Left ventricle myocardium inferior (tissue), 1 donor: ENCODE data around the gene ADAMTS7. TPM values are rescaled to one million over a fixed set of nuclear protein-coding genes. Genes with fewer than 3 reads are reported as not detected.
A peak's percentile ranks its signal among the peaks of the same experiment; 100 is the strongest.
"Not testable (repeated sequence)": the region's sequence is repeated elsewhere in the genome, so short reads cannot be mapped to it uniquely, and the experiment has no call there.

Experiments
- DNase-seq: peaks from one replicate; pipeline ENCODE4 v3.0.0-alpha.2; 2020
- H3K27ac ChIP-seq: fragments of 200-600 bp; replicated peaks from 2 replicates; pipeline ENCODE4 v1.8.0; 2021
- H3K27me3 ChIP-seq: fragments of 200-600 bp; 2 replicates; pipeline ENCODE4 v1.8.0; 2021; ENCODE audit warnings: low read depth
- H3K36me3 ChIP-seq: fragments of 200-600 bp; 2 replicates; pipeline ENCODE4 v1.8.0; 2021
- H3K4me1 ChIP-seq: fragments of 200-600 bp; 2 replicates; pipeline ENCODE4 v1.8.0; 2021
- H3K4me3 ChIP-seq: fragments of 200-600 bp; 2 replicates; pipeline ENCODE4 v1.8.0; 2021; ENCODE audit warnings: mild to moderate bottlenecking, moderate library complexity
- H3K9me3 ChIP-seq: fragments of 200-600 bp; replicated peaks from 2 replicates; pipeline ENCODE4 v1.8.0; 2021
- intact Hi-C: fragments of 100-400 bp; cut with micrococcal nuclease; formaldehyde crosslinking; loops from one replicate; pipeline ENCODE4 v1.11.0; 2022
- total RNA-seq: library from RNA; stranded (reverse); fragmentation: NEBNext Ultra II Directional; extraction: Animal tissue kit (Norgen Biotek cat#: 25700); gene quantifications from one replicate; pipeline ENCODE4 v1.2.1, GENCODE V29; 2021
- TF ChIP-seq, protein P1 (sequence below): fragments of 200-600 bp; IDR thresholded peaks from 2 replicates; pipeline ENCODE4 v1.8.0; 2021; ENCODE audit warnings: antibody characterized with exemption, mild to moderate bottlenecking, borderline replicate concordance
- donor health status: DM: no; HTN: yes; CAD: no; lungs with severe emphysema.

Gene ADAMTS7
- total RNA-seq, 1 donor from 2014 or later: 24.2 TPM

DNA sequence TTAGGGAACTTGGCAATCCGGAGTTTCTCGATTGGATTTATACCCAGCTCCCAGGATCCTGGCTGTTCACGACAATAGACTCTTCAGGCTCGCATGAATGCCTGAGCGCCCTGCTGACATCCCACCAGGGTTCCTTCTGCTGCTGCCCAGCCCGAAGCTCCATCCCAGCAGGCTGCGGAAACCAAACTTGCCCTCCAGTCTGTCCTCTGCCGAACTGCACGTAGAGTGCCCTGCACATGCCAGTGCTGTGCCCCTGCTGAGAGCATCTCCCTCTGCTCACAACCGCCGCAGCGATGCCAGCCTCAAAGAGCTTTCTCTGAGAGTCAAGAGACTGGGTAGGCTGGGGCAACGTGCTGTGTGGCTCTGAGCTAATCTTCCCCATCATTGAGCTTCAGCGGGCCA is 6.9 kb downstream of the ADAMTS7 start:
- peaks cover 26% of the 10 kb centered on the region for H3K4me1 ChIP-seq
- TF ChIP-seq, protein P1, sequence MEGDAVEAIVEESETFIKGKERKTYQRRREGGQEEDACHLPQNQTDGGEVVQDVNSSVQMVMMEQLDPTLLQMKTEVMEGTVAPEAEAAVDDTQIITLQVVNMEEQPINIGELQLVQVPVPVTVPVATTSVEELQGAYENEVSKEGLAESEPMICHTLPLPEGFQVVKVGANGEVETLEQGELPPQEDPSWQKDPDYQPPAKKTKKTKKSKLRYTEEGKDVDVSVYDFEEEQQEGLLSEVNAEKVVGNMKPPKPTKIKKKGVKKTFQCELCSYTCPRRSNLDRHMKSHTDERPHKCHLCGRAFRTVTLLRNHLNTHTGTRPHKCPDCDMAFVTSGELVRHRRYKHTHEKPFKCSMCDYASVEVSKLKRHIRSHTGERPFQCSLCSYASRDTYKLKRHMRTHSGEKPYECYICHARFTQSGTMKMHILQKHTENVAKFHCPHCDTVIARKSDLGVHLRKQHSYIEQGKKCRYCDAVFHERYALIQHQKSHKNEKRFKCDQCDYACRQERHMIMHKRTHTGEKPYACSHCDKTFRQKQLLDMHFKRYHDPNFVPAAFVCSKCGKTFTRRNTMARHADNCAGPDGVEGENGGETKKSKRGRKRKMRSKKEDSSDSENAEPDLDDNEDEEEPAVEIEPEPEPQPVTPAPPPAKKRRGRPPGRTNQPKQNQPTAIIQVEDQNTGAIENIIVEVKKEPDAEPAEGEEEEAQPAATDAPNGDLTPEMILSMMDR: no peak
- no peaks in the 10 kb centered on the region for H3K27me3 ChIP-seq
- intact Hi-C loops: no loop called here
- no peak overlapping the region for H3K4me3 ChIP-seq
- H3K36me3 ChIP-seq: peaks cover 9% of the 10 kb centered on the region
- H3K27ac ChIP-seq: peak overlapping the region; percentile 70
- peaks cover 9% of the 10 kb centered on the region for H3K9me3 ChIP-seq
- peak; percentile 54 for DNase-seq

GRCh38 chr15:78800806-78801205 is 10.5 kb downstream of the ADAMTS7 start:
- Histone ChIP-seq H3K9me3 (no peaks in the 10 kb centered on the region), H3K4me3 (no peak overlapping the region), H3K36me3 (peaks cover 24% of the 10 kb centered on the region), H3K27me3 (no peaks in the 10 kb centered on the region), H3K27ac (no peak overlapping the region), H3K4me1 (peaks cover 29% of the 10 kb centered on the region)
- TF ChIP-seq, protein P1: no peak
- intact Hi-C loops: no loop called here
- DNase-seq: no peak

GRCh38 chr15:78800189-78800588 is 11.1 kb downstream of the ADAMTS7 start:
- DNase-seq: no peak
- no peak overlapping the region for H3K4me3 ChIP-seq
- H3K36me3 ChIP-seq: peaks cover 30% of the 10 kb centered on the region
- no peaks in the 10 kb centered on the region for H3K9me3 ChIP-seq
- TF ChIP-seq, protein P1: no peak
- H3K27ac ChIP-seq: no peak overlapping the region
- peaks cover 29% of the 10 kb centered on the region for H3K4me1 ChIP-seq
- no peaks in the 10 kb centered on the region for H3K27me3 ChIP-seq
- intact Hi-C loops: no loop called here

- Histone ChIP-seq H3K36me3 (peaks cover 37% of the 10 kb centered on the region), H3K4me1 (peaks cover 19% of the 10 kb centered on the region)
- DNase-seq, H3K27ac ChIP-seq, H3K9me3 ChIP-seq, intact Hi-C loops, H3K4me3 ChIP-seq, H3K27me3 ChIP-seq: not testable (repeated sequence)
Observed at GRCh38 chr15:78799102-78799501, 12.2 kb downstream of the ADAMTS7 start.

- H3K9me3 ChIP-seq, H3K4me3 ChIP-seq, H3K27me3 ChIP-seq, intact Hi-C loops: not testable (repeated sequence)
- Histone ChIP-seq H3K36me3 (peaks cover 36% of the 10 kb centered on the region), H3K27ac (peak overlapping the region; percentile 57), H3K4me1 (peaks cover 15% of the 10 kb centered on the region)
- peak; percentile 36 for DNase-seq
Observed at GRCh38 chr15:78798355-78798754, 12.9 kb downstream of the ADAMTS7 start.

- intact Hi-C loops: no loop called here
- no peaks in the 10 kb centered on the region for H3K27me3 ChIP-seq
- no peaks in the 10 kb centered on the region for H3K9me3 ChIP-seq
- H3K4me3 ChIP-seq: no peak overlapping the region
- peak overlapping the region; percentile 57 for H3K27ac ChIP-seq
- peaks cover 15% of the 10 kb centered on the region for H3K4me1 ChIP-seq
- H3K36me3 ChIP-seq: peaks cover 35% of the 10 kb centered on the region
- no peak for DNase-seq
- TF ChIP-seq, protein P1: no peak
Observed at GRCh38 chr15:78797951-78798350, 13.3 kb downstream of the ADAMTS7 start.

GRCh38 chr15:78796510-78796909 is 14.8 kb downstream of the ADAMTS7 start:
- Histone ChIP-seq H3K4me1 (peaks cover 21% of the 10 kb centered on the region), H3K27me3 (no peaks in the 10 kb centered on the region), H3K27ac (no peak overlapping the region), H3K9me3 (no peaks in the 10 kb centered on the region), H3K4me3 (no peak overlapping the region), H3K36me3 (peaks cover 35% of the 10 kb centered on the region)
- intact Hi-C loops: no loop called here
- TF ChIP-seq, protein P1: no peak
- no peak for DNase-seq
